NCI-H128 (cell line): ENCODE measurements around the gene IGLON5.

Experiments
- DNase-seq: peaks from one replicate; lab custom pipeline; 2025; ENCODE audit not compliant: unreplicated experiment; lab: John Stamatoyannopoulos, UW

Gene IGLON5

GRCh38 chr19:51311351-51312257 lies at the start of gene IGLON5:
IGLON5 (plus strand) TSS chr19:51311644; CDS start chr19:51311848, 204 bp downstream.
- DNase-seq: no peak

GRCh38 chr19:51263808-51264207 lies 47.6 kb upstream of the IGLON5 start:
- DNase-seq: no peak

- no peak for DNase-seq
Measured at GRCh38 chr19:51271067-51271466, 40.4 kb upstream of the IGLON5 start.

GRCh38 chr19:51272183-51272810 lies 39.1 kb upstream of the IGLON5 start:
- DNase-seq: no peak

GRCh38 chr19:51274049-51274770 lies 37.2 kb upstream of the IGLON5 start:
- no peak for DNase-seq

- DNase-seq: no peak
Measured at GRCh38 chr19:51277112-51277511, 34.3 kb upstream of the IGLON5 start.

- DNase-seq: no peak
Measured at GRCh38 chr19:51282335-51282734, 29.1 kb upstream of the IGLON5 start.

GRCh38 chr19:51285682-51286081 lies 25.8 kb upstream of the IGLON5 start:
- DNase-seq: no peak

GRCh38 chr19:51289635-51290034 lies 21.8 kb upstream of the IGLON5 start:
- DNase-seq: no peak

GRCh38 chr19:51292971-51293370 lies 18.5 kb upstream of the IGLON5 start:
- DNase-seq: no peak

- DNase-seq: no peak
Measured at GRCh38 chr19:51293571-51294210, 17.8 kb upstream of the IGLON5 start.

GRCh38 chr19:51294211-51294976 lies 17.1 kb upstream of the IGLON5 start:
- no peak for DNase-seq

- no peak for DNase-seq
Measured at GRCh38 chr19:51294977-51295375, 16.5 kb upstream of the IGLON5 start.

GRCh38 chr19:51295382-51296126 lies 15.9 kb upstream of the IGLON5 start:
- DNase-seq: no peak

GRCh38 chr19:51296336-51297093 lies 14.9 kb upstream of the IGLON5 start:
- DNase-seq: no peak

GRCh38 chr19:51297406-51297805 lies 14.0 kb upstream of the IGLON5 start:
- DNase-seq: no peak

GRCh38 chr19:51301266-51301665 lies 10.2 kb upstream of the IGLON5 start:
- no peak for DNase-seq

GRCh38 chr19:51305479-51305878 lies 6.0 kb upstream of the IGLON5 start:
- no peak for DNase-seq

GRCh38 chr19:51316688-51317087 lies 5.2 kb downstream of the IGLON5 start:
- DNase-seq: no peak
